ENCODE measurements around the gene ACACA.
A peak's percentile ranks its signal among the peaks of the same experiment; 100 is the strongest.

ACACA gene

GRCh38 chr17:37109731-37110710 lies 296.6 kb downstream of the ACACA start:
- H3K27ac ChIP-seq = no peak overlapping the region
- TF ChIP-seq ZFX (IDR thresholded peaks at IDR 0.05) = no peak
- no peak for TF ChIP-seq CTCF (conservative IDR thresholded peaks at IDR 0.05)

- H3K27ac ChIP-seq = no peak overlapping the region
- TF ChIP-seq ZFX (IDR thresholded peaks at IDR 0.05) (no peak), CTCF (conservative IDR thresholded peaks at IDR 0.05) (no peak)
Observed at GRCh38 chr17:37109106-37109505, 297.5 kb downstream of the ACACA start.

- TF ChIP-seq ZFX (IDR thresholded peaks at IDR 0.05) (no peak), CTCF (conservative IDR thresholded peaks at IDR 0.05) (no peak)
- peak overlapping the region; percentile 45 for H3K27ac ChIP-seq
Observed at GRCh38 chr17:37107406-37108083, 299.1 kb downstream of the ACACA start.

GRCh38 chr17:37106049-37106448 lies 300.6 kb downstream of the ACACA start:
- no peak for TF ChIP-seq CTCF (conservative IDR thresholded peaks at IDR 0.05)
- TF ChIP-seq ZFX (IDR thresholded peaks at IDR 0.05) = no peak
- H3K27ac ChIP-seq = no peak overlapping the region

GRCh38 chr17:37103231-37103630 lies 303.4 kb downstream of the ACACA start:
- TF ChIP-seq CTCF (conservative IDR thresholded peaks at IDR 0.05) (no peak), ZFX (IDR thresholded peaks at IDR 0.05) (no peak)
- H3K27ac ChIP-seq = no peak overlapping the region

- H3K27ac ChIP-seq = no peak overlapping the region
- no peak for TF ChIP-seq ZFX (IDR thresholded peaks at IDR 0.05)
- no peak for TF ChIP-seq CTCF (conservative IDR thresholded peaks at IDR 0.05)
Observed at GRCh38 chr17:37101306-37101705, 305.3 kb downstream of the ACACA start.

GRCh38 chr17:37100231-37100630 lies 306.4 kb downstream of the ACACA start:
- no peak overlapping the region for H3K27ac ChIP-seq
- TF ChIP-seq ZFX (IDR thresholded peaks at IDR 0.05) (no peak), CTCF (conservative IDR thresholded peaks at IDR 0.05) (no peak)

All from C4-2B (cell line).